22Rv1 (cell line): Measurements from ENCODE around the gene FOXP1.

Source experiments
- H3K27ac ChIP-seq: fragments of 450-650 bp; 2 replicates; pipeline ENCODE4 v1.5.1; 2017
- ZFX ChIP-seq: fragments of 450-650 bp; IDR thresholded peaks from 2 replicates; pipeline ENCODE4 v1.6.1; 2017; ENCODE audit warnings: antibody characterized with exemption, borderline replicate concordance
- TF ChIP-seq, protein P1 (sequence below): fragments of 450-650 bp; IDR thresholded peaks from 2 replicates; pipeline ENCODE4 v1.5.1; 2017; ENCODE audit warnings: mild to moderate bottlenecking

The FOXP1 gene

GRCh38 chr3:71214797-71215196 lies 368.7 kb downstream of the FOXP1 start:
- TF ChIP-seq ZFX = no peak
- TF ChIP-seq, protein P1, sequence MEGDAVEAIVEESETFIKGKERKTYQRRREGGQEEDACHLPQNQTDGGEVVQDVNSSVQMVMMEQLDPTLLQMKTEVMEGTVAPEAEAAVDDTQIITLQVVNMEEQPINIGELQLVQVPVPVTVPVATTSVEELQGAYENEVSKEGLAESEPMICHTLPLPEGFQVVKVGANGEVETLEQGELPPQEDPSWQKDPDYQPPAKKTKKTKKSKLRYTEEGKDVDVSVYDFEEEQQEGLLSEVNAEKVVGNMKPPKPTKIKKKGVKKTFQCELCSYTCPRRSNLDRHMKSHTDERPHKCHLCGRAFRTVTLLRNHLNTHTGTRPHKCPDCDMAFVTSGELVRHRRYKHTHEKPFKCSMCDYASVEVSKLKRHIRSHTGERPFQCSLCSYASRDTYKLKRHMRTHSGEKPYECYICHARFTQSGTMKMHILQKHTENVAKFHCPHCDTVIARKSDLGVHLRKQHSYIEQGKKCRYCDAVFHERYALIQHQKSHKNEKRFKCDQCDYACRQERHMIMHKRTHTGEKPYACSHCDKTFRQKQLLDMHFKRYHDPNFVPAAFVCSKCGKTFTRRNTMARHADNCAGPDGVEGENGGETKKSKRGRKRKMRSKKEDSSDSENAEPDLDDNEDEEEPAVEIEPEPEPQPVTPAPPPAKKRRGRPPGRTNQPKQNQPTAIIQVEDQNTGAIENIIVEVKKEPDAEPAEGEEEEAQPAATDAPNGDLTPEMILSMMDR = no peak
- no peak overlapping the region for H3K27ac ChIP-seq

DNA sequence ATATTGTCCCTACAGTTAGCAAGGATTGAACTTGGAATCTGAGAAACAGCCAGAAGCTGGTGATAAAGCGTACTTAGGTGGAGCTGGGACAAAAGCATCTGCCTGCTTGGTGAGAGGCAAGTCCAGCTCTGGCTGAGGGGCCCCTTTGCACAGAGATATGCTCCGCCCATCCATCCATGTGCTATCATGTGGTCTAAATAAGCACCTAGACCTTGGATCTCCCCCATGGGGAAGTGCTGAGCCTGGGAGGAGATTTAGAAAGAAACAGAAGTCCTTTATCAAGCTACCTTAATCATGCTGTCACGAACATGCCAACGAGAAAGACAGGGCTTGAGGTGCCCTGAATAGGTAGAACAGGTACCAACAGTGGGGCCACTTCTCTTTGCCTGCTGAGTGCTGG lies 369.5 kb downstream of the FOXP1 start:
- TF ChIP-seq ZFX = no peak
- TF ChIP-seq, protein P1 = no peak
- no peak overlapping the region for H3K27ac ChIP-seq

DNA sequence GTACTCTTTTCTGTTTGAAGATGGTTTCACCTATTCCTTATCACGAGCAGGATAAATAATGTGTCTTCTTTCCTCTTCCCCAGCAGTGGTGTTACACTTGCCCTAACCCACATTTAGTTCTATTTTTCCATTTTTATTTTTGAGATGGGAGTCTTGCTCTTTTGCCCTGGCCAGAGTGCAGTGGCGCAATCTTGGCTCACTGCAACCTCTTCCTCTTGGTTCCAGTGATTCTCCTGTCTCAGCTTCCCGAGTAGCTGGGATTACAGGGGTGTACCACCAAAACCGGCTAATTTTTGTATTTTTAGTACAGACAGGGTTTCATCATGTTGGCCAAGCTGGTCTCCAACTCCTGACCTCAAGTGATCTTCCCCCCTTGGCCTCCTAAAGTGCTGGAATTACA lies 372.4 kb downstream of the FOXP1 start:
- TF ChIP-seq, protein P1 = no peak
- TF ChIP-seq ZFX = no peak
- peak overlapping the region; percentile 97 for H3K27ac ChIP-seq

DNA sequence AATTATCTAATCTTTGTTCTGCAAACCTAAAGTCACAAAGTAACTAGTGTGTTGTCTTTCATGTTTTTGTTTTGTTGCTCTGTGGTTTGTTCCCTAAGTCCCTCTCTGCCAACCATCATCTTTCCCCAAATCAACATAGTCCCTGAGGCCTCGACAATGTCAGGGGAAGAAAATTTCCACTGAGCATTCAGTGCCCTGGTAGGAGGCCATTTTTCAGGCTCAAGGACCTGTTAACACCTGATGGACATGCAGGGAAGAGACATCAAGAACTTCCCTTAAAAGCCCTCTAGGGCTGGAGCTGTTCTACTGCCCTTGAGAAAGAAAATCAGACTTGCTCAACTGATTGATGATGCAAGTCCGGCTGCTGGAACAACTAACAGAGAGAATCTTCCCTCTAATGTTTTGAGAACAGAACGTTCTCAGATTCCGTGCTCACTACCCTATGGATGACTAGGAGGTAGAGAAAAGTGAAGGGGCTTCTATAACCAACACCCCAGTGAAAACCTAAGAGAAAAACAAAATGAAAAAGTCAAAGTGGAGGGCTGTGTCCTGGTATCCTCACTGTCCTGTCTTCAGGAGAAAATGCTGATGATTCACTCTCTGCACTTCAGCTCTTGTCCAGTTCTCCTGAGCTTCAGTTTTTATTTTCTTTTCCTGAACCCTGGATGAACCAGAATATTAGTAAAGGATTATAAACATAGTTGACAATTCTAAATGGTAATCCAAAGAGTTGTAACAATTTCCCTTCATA lies 373.1 kb downstream of the FOXP1 start:
- peak overlapping the region; percentile 97 for H3K27ac ChIP-seq
- TF ChIP-seq ZFX = no peak
- TF ChIP-seq, protein P1 = no peak

DNA sequence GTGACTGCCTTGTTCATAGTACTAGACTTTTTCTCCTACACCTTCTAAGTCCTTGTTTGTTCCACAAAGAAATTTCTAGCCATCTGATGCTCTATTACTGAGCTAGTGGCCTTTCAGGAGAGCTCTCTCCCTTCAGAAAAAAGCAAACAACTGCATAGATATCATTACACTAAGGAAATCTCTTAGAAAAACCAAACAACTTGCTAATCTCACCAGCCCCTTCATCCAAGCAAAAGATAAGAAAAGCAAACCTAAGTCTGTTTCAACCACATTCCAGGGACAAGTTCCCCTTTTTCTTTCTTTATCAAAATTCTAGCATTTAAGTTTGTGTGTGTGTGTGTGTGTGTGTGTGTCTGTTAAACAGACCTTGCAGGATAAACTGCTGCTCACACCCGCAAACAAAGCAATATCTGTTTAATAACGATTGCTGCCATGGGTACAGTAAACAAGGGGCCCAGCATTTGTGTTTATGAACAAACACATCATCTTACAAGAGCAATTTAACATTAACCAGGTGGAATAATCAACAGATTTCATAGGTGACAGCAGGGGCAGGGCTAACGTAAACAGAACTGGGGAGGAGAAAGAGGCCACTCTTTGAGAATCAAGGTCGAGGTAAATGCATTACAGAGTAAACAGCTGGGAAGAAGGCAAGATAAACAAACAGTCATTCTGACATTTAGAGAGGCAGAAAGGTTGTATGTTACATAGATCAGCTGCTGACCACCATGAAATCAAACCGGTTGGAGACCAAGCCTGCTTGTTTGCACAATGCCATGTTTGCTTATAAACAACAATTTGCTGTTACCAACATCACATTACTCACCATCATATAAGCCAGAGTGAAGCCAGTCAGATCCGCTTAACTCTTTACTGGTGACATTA lies 375.1 kb downstream of the FOXP1 start:
- TF ChIP-seq, protein P1 = no peak
- TF ChIP-seq ZFX = no peak
- peak overlapping the region; percentile 97 for H3K27ac ChIP-seq

DNA sequence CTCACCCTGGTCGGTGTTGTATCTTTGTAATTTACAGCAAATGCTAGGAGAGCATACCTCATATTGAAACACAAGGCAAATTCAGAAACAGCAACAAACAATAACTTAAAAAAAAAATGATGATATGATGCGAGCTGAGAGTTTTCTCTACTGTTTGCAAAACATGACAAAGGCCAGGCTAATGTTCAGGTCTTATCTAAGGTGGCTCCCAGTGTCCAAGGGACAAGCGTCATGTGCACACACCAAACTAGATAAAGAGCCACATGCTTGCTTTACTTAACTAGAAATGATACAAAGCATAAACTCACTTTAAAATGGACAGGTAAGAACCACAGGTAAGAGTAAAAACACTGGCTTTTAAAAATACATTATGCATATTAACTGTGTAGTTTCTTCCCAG lies 375.9 kb downstream of the FOXP1 start:
- peak overlapping the region; percentile 97 for H3K27ac ChIP-seq
- TF ChIP-seq ZFX = no peak
- TF ChIP-seq, protein P1 = no peak
